GM12878 (cell line): Measurements from ENCODE around the gene ADAP1. TPM values are rescaled to one million over a fixed set of nuclear protein-coding genes. Genes with fewer than 3 reads are reported as not detected.

ENCODE experiments used
- BACH1 ChIP-seq: fragments of 450-650 bp; IDR thresholded peaks from 2 replicates; pipeline ENCODE4 v1.6.1; 2017; ENCODE audit warnings: mild to moderate bottlenecking, borderline replicate concordance
- CREB1 ChIP-seq: IDR thresholded peaks from 2 replicates; pipeline ENCODE4 v1.6.1; 2012; ENCODE audit warnings: low read depth, mild to moderate bottlenecking, inconsistent platforms
- CREM ChIP-seq: IDR thresholded peaks from 2 replicates; pipeline ENCODE4 v1.6.1; 2014; ENCODE audit warnings: antibody characterized with exemption, low read depth
- DPF2 ChIP-seq: fragments of 450-650 bp; IDR thresholded peaks from 2 replicates; pipeline ENCODE4 v1.6.1; 2017; ENCODE audit warnings: mild to moderate bottlenecking
- EGR1 ChIP-seq, 2 experiments: IDR thresholded peaks; 1 replicate in 1 of 2; 2 replicates in 1 of 2; pipeline ENCODE4 v1.6.1; 2011 to 2012; ENCODE audit warnings: low read depth in 2 of 2, low read length in 2 of 2, borderline replicate concordance in 1 of 2, mild to moderate bottlenecking in 1 of 2, moderate library complexity in 1 of 2
- FOXK2 ChIP-seq: fragments of 450-650 bp; IDR thresholded peaks from 2 replicates; pipeline ENCODE4 v1.6.1; 2017; ENCODE audit warnings: mild to moderate bottlenecking, moderate library complexity
- FOXM1 ChIP-seq: IDR thresholded peaks from 2 replicates; pipeline ENCODE4 v1.6.1; 2012; ENCODE audit warnings: low read depth, mild to moderate bottlenecking, inconsistent platforms, low read length, moderate library complexity
- IKZF1 ChIP-seq: fragments of 450-650 bp; conservative IDR thresholded peaks from 2 replicates; pipeline ENCODE4 v1.6.1; 2017; ENCODE audit warnings: antibody characterized with exemption, mild to moderate bottlenecking
- IRF4 ChIP-seq: IDR thresholded peaks from 2 replicates; pipeline ENCODE4 v1.6.1; 2011; ENCODE audit warnings: low read depth, low read length
- KAT2A ChIP-seq: conservative IDR thresholded peaks from 2 replicates; pipeline ENCODE4 v1.6.1; 2011; ENCODE audit warnings: low read depth, low read length; ENCODE audit not compliant: control insufficient read depth
- RAD51 ChIP-seq: fragments of 450-650 bp; IDR thresholded peaks from 2 replicates; pipeline ENCODE4 v1.6.1; 2016; ENCODE audit warnings: moderate library complexity, mild to moderate bottlenecking, inconsistent platforms
- SIX5 ChIP-seq: IDR thresholded peaks from 2 replicates; pipeline ENCODE4 v1.6.1; 2011; ENCODE audit warnings: mild to moderate bottlenecking, low read depth, low read length, moderate library complexity; ENCODE audit not compliant: severe bottlenecking
- STAT1 ChIP-seq: fragments of 450-650 bp; conservative IDR thresholded peaks from 2 replicates; pipeline ENCODE4 v1.6.1; 2014; ENCODE audit warnings: antibody characterized with exemption, mild to moderate bottlenecking
- STAT3 ChIP-seq: IDR thresholded peaks from 2 replicates; pipeline ENCODE4 v1.6.1; 2011; ENCODE audit warnings: low read depth, low read length, improper control_type of control experiment
- TCF12 ChIP-seq: IDR thresholded peaks from 2 replicates; pipeline ENCODE4 v1.6.1; 2011; ENCODE audit warnings: low read depth, mild to moderate bottlenecking, low read length
- TCF3 ChIP-seq: IDR thresholded peaks from 2 replicates; pipeline ENCODE4 v1.6.1; 2012; ENCODE audit warnings: low read depth, mild to moderate bottlenecking, low read length, borderline replicate concordance; ENCODE audit not compliant: insufficient read depth
- ZNF217 ChIP-seq: fragments of 450-650 bp; IDR thresholded peaks from 2 replicates; pipeline ENCODE4 v1.6.1; 2017; ENCODE audit warnings: antibody characterized with exemption, mild to moderate bottlenecking
- ZNF622 ChIP-seq: fragments of 450-650 bp; IDR thresholded peaks from 2 replicates; pipeline ENCODE4 v1.6.1; 2017; ENCODE audit warnings: mild to moderate bottlenecking, inconsistent platforms
- polyA plus RNA-seq, 11 experiments: library from polyadenylated mRNA; depleted of rRNA in 4 of 11; unstranded in 6 of 11; stranded (reverse) in 5 of 11; fragments of >200 nt; fragmentation: Nextera tagmentation in 4 of 11; fragmentation: Illumina TruSeq in 1 of 11; extraction: Ambion mirVana in 4 of 11; extraction: Trizol in 1 of 11; gene quantifications; 1 replicate in 1 of 11; 2 replicates in 10 of 11; pipeline versions ENCODE4 v1.2.1 to v1.2.3, GENCODE V29; 2011 to 2016; ENCODE audit warnings: inconsistent platforms in 2 of 11, missing spikeins in 2 of 11, low read depth in 1 of 11
- total RNA-seq, 4 experiments: library from RNA; depleted of rRNA in 3 of 4; stranded (reverse); fragments of >200 nt in 3 of 4; fragmentation: Illumina TruSeq in 1 of 4; extraction: Trizol in 1 of 4; gene quantifications; 2 replicates each; pipeline versions ENCODE4 v1.2.1 to v1.2.3, GENCODE V29; 2013 to 2021
- TF ChIP-seq, protein P1 (sequence below): fragments of 450-650 bp; IDR thresholded peaks from 2 replicates; pipeline ENCODE4 v1.6.1; 2017; ENCODE audit warnings: mild to moderate bottlenecking, low read depth, inconsistent platforms; ENCODE audit not compliant: poor library complexity, severe bottlenecking
- TF ChIP-seq, protein P2 (sequence below): IDR thresholded peaks from 2 replicates; pipeline ENCODE4 v1.6.1; 2012; ENCODE audit warnings: low read depth, low read length, improper control_type of control experiment
- TF ChIP-seq, protein P3 (sequence below): fragments of 450-650 bp; IDR thresholded peaks from 2 replicates; pipeline ENCODE4 v1.6.1; 2018; ENCODE audit warnings: mild to moderate bottlenecking, low read depth, moderate library complexity; ENCODE audit not compliant: partially characterized antibody
- TF ChIP-seq, protein P4 (sequence below): fragments of 150-350 bp; IDR thresholded peaks from 2 replicates; pipeline ENCODE4 v1.6.1; 2016; ENCODE audit warnings: low read depth, low read length

Gene ADAP1
- total and polyA plus RNA-seq, 10 of the 15 experiments (the other 5 are each of a cell fraction or from before 2014, with no cell fraction given) = 0.22 to 44.2 (median 22.0) TPM; not detected in 1

DNA sequence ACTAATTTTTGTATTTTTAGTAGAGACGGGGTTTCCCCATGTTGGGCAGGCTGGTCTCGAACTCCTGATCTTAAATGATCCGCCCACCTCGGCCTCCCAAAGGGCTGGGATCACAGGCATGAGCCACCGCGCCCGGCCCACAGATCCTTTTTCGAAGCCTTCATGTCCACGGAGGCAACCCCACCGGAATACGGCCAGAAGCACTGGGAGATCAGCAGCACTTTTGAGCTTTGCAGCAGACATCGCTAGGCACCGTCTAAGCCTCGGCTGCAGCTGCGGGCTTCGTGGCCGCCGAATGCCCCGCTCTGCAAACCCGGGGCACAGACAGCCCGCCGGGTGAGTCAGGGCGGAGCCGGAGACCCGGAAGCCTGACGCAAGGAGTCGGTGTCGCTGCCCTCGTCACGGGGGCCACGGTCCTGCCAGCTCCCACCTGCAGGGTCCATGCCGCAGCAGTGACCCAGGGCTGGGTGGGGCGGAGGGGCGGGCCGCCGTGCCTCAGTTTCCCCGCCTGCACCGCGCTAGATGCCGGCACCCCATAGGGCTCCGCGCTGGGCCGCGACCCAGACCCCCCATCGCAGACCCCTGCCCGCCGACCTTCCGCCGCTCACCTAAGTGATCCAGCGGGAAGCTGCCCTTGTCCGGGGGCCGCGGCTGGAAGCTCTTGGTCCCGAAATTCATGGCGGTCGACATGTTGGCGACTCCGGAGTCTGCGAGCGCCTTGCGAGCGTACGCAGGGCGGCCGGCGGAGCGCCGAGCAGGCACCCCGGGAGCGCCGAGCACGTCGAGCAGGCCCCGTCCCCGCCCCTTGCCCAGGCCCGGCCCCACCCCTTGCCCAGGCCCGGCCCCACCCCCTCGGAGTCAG, 20.6 kb upstream of the ADAP1 start, which contains the start of gene COX19 (continued):
- TF ChIP-seq STAT3 (no peak), SIX5 (peak; percentile 69), EGR1 (IDR thresholded peaks at IDR 0.05; ENCODE audit: borderline replicate concordance in 1 of 2, low read depth in 2 of 2, low read length in 2 of 2) (peak; percentile 68 to 98; a peak in 2 of 3 replicates), TCF12 (peak; percentile 53; the same call in 1 of the 2 replicates), ZNF217 (no peak), IKZF1 (peak; percentile 89), FOXM1 (no peak), ZNF622 (no peak), KAT2A (no peak), STAT1 (peak; percentile 69; the same call in 1 of the 2 replicates), FOXK2 (peak; percentile 43; the same call in 1 of the 2 replicates), CREB1 (peak; percentile 48; the same call in 1 of the 2 replicates), IRF4 (no peak), TCF3 (no peak), DPF2 (peak; percentile 85), CREM (peak; percentile 9; the same call in 1 of the 2 replicates), BACH1 (0 out of 2 replicates have a peak, but pooled peaks have one; percentile 29), RAD51 (peak; percentile 37; the same call in 1 of the 2 replicates)
- TF ChIP-seq, protein P1, sequence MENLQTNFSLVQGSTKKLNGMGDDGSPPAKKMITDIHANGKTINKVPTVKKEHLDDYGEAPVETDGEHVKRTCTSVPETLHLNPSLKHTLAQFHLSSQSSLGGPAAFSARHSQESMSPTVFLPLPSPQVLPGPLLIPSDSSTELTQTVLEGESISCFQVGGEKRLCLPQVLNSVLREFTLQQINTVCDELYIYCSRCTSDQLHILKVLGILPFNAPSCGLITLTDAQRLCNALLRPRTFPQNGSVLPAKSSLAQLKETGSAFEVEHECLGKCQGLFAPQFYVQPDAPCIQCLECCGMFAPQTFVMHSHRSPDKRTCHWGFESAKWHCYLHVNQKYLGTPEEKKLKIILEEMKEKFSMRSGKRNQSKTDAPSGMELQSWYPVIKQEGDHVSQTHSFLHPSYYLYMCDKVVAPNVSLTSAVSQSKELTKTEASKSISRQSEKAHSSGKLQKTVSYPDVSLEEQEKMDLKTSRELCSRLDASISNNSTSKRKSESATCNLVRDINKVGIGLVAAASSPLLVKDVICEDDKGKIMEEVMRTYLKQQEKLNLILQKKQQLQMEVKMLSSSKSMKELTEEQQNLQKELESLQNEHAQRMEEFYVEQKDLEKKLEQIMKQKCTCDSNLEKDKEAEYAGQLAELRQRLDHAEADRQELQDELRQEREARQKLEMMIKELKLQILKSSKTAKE = no peak
- TF ChIP-seq, protein P2, sequence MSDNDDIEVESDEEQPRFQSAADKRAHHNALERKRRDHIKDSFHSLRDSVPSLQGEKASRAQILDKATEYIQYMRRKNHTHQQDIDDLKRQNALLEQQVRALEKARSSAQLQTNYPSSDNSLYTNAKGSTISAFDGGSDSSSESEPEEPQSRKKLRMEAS = peak; percentile 47
- TF ChIP-seq, protein P3, sequence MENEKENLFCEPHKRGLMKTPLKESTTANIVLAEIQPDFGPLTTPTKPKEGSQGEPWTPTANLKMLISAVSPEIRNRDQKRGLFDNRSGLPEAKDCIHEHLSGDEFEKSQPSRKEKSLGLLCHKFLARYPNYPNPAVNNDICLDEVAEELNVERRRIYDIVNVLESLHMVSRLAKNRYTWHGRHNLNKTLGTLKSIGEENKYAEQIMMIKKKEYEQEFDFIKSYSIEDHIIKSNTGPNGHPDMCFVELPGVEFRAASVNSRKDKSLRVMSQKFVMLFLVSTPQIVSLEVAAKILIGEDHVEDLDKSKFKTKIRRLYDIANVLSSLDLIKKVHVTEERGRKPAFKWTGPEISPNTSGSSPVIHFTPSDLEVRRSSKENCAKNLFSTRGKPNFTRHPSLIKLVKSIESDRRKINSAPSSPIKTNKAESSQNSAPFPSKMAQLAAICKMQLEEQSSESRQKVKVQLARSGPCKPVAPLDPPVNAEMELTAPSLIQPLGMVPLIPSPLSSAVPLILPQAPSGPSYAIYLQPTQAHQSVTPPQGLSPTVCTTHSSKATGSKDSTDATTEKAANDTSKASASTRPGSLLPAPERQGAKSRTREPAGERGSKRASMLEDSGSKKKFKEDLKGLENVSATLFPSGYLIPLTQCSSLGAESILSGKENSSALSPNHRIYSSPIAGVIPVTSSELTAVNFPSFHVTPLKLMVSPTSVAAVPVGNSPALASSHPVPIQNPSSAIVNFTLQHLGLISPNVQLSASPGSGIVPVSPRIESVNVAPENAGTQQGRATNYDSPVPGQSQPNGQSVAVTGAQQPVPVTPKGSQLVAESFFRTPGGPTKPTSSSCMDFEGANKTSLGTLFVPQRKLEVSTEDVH = no peak
- TF ChIP-seq, protein P4, sequence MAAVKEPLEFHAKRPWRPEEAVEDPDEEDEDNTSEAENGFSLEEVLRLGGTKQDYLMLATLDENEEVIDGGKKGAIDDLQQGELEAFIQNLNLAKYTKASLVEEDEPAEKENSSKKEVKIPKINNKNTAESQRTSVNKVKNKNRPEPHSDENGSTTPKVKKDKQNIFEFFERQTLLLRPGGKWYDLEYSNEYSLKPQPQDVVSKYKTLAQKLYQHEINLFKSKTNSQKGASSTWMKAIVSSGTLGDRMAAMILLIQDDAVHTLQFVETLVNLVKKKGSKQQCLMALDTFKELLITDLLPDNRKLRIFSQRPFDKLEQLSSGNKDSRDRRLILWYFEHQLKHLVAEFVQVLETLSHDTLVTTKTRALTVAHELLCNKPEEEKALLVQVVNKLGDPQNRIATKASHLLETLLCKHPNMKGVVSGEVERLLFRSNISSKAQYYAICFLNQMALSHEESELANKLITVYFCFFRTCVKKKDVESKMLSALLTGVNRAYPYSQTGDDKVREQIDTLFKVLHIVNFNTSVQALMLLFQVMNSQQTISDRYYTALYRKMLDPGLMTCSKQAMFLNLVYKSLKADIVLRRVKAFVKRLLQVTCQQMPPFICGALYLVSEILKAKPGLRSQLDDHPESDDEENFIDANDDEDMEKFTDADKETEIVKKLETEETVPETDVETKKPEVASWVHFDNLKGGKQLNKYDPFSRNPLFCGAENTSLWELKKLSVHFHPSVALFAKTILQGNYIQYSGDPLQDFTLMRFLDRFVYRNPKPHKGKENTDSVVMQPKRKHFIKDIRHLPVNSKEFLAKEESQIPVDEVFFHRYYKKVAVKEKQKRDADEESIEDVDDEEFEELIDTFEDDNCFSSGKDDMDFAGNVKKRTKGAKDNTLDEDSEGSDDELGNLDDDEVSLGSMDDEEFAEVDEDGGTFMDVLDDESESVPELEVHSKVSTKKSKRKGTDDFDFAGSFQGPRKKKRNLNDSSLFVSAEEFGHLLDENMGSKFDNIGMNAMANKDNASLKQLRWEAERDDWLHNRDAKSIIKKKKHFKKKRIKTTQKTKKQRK = no peak
